ENCODE results near the gene SLC35F1. TPM values are rescaled to one million over a fixed set of nuclear protein-coding genes. Genes with fewer than 3 reads are reported as not detected.

Gene SLC35F1
- total RNA-seq, 1 experiment from 2014 or later = not detected

DNA sequence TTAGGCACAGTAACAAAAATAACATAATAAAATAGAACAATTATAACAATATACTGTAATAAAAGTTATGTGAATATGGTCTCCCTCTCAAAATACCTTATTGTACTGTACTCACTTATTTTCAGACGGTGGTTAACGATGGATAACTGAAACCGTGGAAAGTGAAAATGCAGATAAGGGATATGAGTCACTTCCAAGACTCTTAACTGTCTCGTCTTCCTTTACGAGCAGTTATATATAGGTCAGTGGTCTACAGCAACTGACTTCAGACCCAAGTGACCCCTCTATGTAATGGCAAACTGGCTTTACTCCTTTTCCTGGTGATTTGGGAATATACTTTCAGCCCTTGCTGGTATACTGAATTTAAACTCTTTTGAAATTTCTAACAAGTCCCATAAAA, 261.4 kb downstream of the SLC35F1 start:
- DNase-seq (ENCODE audit: unreplicated experiment) = no peak
- no peaks in the 10 kb centered on the region for H3K36me3 Mint-ChIP-seq (ENCODE audit: insufficient read depth, unreplicated experiment)
- no peaks in the 10 kb centered on the region for H3K9me3 Mint-ChIP-seq (ENCODE audit: unreplicated experiment)
- TF ChIP-seq, protein P1, sequence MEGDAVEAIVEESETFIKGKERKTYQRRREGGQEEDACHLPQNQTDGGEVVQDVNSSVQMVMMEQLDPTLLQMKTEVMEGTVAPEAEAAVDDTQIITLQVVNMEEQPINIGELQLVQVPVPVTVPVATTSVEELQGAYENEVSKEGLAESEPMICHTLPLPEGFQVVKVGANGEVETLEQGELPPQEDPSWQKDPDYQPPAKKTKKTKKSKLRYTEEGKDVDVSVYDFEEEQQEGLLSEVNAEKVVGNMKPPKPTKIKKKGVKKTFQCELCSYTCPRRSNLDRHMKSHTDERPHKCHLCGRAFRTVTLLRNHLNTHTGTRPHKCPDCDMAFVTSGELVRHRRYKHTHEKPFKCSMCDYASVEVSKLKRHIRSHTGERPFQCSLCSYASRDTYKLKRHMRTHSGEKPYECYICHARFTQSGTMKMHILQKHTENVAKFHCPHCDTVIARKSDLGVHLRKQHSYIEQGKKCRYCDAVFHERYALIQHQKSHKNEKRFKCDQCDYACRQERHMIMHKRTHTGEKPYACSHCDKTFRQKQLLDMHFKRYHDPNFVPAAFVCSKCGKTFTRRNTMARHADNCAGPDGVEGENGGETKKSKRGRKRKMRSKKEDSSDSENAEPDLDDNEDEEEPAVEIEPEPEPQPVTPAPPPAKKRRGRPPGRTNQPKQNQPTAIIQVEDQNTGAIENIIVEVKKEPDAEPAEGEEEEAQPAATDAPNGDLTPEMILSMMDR (IDR thresholded peaks at IDR 0.05; ENCODE audit: unreplicated experiment) = no peak
- no TSS peak for BruUV-seq (replicated peaks)
- ChIA-PET CTCF (interaction anchor here (1.1 kb wide), 1 partner anchor 24 kb away, joined by 3 read pairs; no protein-coding TSS in a partner anchor), POLR2A (no interaction called here)
- peaks cover 48% of the 10 kb centered on the region for H3K27me3 Mint-ChIP-seq (ENCODE audit: insufficient read depth, unreplicated experiment)
- intact Hi-C loops (cut with micrococcal nuclease) = no loop called here
- H3K27ac Mint-ChIP-seq (ENCODE audit: low read depth, unreplicated experiment) = no peak overlapping the region
- no peak overlapping the region for H3K4me3 Mint-ChIP-seq (ENCODE audit: unreplicated experiment)
- no peaks in the 10 kb centered on the region for H3K4me1 Mint-ChIP-seq (ENCODE audit: insufficient read depth, unreplicated experiment)

DNA sequence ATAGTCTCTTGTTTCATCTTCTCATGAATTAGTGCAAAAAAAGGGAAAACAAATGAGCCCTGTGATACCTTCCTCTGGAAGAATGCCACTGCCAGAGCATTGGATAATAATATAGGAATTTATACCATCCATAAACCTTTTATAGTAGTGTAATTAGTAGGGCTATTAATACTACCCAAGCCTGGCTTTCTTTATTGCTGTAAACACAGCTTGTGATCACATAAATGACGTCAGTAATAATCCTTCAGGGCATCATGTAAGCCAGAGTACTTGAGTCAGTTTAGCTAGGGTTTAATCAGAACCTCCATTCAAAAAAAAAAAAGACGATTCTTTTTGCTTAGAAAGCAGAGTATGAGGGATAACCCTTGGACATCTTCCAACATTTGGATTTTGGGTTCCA, 264.8 kb downstream of the SLC35F1 start:
- TF ChIP-seq, protein P1 (IDR thresholded peaks at IDR 0.05; ENCODE audit: unreplicated experiment) = no peak
- H3K36me3 Mint-ChIP-seq (ENCODE audit: insufficient read depth, unreplicated experiment) = no peaks in the 10 kb centered on the region
- H3K27me3 Mint-ChIP-seq (ENCODE audit: insufficient read depth, unreplicated experiment) = peaks cover 49% of the 10 kb centered on the region
- no TSS peak for BruUV-seq (replicated peaks)
- H3K4me3 Mint-ChIP-seq (ENCODE audit: unreplicated experiment) = no peak overlapping the region
- intact Hi-C loops (cut with micrococcal nuclease) = no loop called here
- DNase-seq (ENCODE audit: unreplicated experiment) = peak; percentile 10
- POLR2A ChIA-PET = no interaction called here
- CTCF ChIA-PET = no interaction called here
- H3K4me1 Mint-ChIP-seq (ENCODE audit: insufficient read depth, unreplicated experiment) = no peaks in the 10 kb centered on the region
- H3K9me3 Mint-ChIP-seq (ENCODE audit: unreplicated experiment) = peaks cover 8% of the 10 kb centered on the region
- no peak overlapping the region for H3K27ac Mint-ChIP-seq (ENCODE audit: low read depth, unreplicated experiment)

DNA sequence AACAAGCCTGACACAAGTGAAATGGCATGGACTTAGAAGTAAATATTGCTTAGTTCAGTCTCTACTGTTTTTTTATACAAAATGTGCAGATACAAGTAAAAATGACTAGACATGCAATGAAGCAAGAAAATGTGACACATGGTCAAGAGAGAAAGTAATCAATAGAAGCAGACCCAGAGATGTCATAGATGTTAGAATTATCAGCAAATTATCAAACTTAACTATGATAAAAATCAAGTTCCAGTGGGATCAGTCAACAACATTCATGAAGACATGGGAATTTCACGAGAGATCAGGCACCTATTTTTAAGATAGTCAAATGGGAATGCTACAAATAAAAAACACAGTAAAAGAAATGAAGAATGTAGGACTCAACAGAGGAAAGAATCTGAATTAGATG, 267.0 kb downstream of the SLC35F1 start:
- TF ChIP-seq, protein P1 (IDR thresholded peaks at IDR 0.05; ENCODE audit: unreplicated experiment) = no peak
- Mint-ChIP-seq H3K9me3 (ENCODE audit: unreplicated experiment) (peaks cover 8% of the 10 kb centered on the region), H3K4me1 (ENCODE audit: insufficient read depth, unreplicated experiment) (no peaks in the 10 kb centered on the region), H3K36me3 (ENCODE audit: insufficient read depth, unreplicated experiment) (no peaks in the 10 kb centered on the region), H3K27me3 (ENCODE audit: insufficient read depth, unreplicated experiment) (peaks cover 27% of the 10 kb centered on the region), H3K27ac (ENCODE audit: low read depth, unreplicated experiment) (no peak overlapping the region), H3K4me3 (ENCODE audit: unreplicated experiment) (no peak overlapping the region)
- ChIA-PET POLR2A (no interaction called here), CTCF (no interaction called here)
- no peak for DNase-seq (ENCODE audit: unreplicated experiment)
- intact Hi-C loops (cut with micrococcal nuclease) = no loop called here
- BruUV-seq (replicated peaks) = no TSS peak

DNA sequence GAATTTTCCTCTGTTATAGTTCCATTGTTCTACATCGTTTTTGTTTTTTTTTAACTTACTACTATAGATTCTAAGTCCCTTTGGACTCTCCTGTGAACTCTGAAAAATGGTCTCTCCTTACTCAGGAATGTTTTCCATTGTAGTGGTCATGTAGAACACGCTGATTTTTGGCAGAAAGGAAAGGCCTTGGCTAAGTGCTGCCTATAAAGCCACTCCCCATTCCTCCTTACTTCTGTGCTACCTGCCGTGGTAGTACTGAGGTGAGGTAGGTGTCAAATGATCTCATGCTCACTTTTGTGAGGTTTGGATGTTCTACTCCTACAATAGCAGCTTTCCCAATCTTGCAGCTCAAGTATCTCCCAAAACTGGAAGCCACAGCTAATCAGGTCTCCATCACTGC, 270.7 kb downstream of the SLC35F1 start:
- DNase-seq (ENCODE audit: unreplicated experiment) = no peak
- intact Hi-C loops (cut with micrococcal nuclease) = no loop called here
- peaks cover 8% of the 10 kb centered on the region for H3K9me3 Mint-ChIP-seq (ENCODE audit: unreplicated experiment)
- H3K36me3 Mint-ChIP-seq (ENCODE audit: insufficient read depth, unreplicated experiment) = no peaks in the 10 kb centered on the region
- no peak overlapping the region for H3K4me3 Mint-ChIP-seq (ENCODE audit: unreplicated experiment)
- H3K27me3 Mint-ChIP-seq (ENCODE audit: insufficient read depth, unreplicated experiment) = peaks cover 46% of the 10 kb centered on the region
- H3K27ac Mint-ChIP-seq (ENCODE audit: low read depth, unreplicated experiment) = no peak overlapping the region
- CTCF ChIA-PET = no interaction called here
- H3K4me1 Mint-ChIP-seq (ENCODE audit: insufficient read depth, unreplicated experiment) = no peaks in the 10 kb centered on the region
- POLR2A ChIA-PET = interaction anchor here (0.6 kb wide), 1 partner anchor 63 kb away, joined by 3 read pairs; no protein-coding TSS in a partner anchor
- TF ChIP-seq, protein P1 (IDR thresholded peaks at IDR 0.05; ENCODE audit: unreplicated experiment) = no peak
- no TSS peak for BruUV-seq (replicated peaks)
